Activated T-helper 9 cell treated with anti-CD3 and anti-CD28 coated beads, Interleukin-2, amount 50 U/mL, for 16 hours (primary cell): ENCODE measurements around the gene PRPSAP1.
"Not testable (repeated sequence)": the region's sequence is repeated elsewhere in the genome, so short reads cannot be mapped to it uniquely, and the experiment has no call there.

Source experiments
- DNase-seq: peaks from one replicate; pipeline ENCODE4 v3.0.0-alpha.2; 2020; ENCODE audit warnings: low read depth

The PRPSAP1 gene

DNA sequence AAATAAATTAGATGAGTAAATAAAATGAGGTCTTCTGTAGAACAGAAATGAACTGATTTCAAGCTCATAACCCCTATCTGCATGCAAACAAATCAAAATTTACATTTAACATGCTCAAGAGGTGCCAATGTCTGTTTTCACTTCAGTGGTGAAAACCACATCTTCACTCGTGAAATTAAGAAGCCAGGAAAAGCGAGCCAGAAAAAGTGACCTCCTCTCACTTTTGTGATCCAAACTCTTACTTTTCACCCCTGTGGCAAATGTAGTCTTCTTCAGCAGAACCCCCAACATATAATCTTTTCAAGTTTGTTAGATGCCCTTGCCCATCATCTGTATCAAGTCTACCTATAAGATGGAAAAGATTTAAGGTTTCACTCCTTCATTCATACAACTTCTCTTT is 36.2 kb downstream of the PRPSAP1 start:
- DNase-seq = no peak

DNA sequence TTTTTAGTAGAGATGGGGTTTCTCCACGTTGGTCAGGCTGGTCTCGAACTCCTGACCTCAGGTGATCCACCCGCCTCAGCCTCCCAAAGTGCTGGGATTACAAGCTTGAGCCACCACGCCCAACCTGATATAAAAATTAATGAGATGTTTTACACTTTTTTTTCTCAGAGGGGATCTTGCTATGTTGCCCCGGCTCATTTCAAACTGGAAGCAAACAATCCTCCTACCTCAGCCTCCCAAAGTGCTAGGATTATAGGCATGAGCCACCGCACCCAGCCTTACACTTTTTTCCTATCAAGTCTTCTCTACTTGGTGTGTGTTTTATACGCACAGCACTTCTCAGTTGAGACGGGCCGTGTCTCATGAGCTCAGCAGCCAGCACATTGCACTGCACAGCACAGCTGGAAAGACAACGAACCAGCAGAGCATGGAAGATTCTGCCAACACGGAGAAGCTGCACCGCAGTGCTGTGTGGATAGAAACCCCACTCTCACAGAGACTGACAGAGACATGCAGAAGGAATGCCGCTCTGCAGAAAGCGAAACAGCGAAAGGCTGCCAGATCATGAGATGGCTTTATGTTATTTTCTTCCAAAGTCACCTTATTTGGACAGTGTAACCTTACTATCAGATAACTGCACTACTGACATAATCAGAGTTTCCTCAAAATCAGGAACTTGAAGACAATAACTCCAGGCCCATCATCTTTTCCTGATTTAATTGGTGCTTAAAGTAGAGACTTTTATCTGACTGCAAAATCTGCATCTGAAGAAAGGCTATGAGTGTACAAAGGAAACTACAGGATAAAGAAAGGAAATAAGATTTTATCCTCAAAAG is 39.1 kb downstream of the PRPSAP1 start:
- no peak for DNase-seq

DNA sequence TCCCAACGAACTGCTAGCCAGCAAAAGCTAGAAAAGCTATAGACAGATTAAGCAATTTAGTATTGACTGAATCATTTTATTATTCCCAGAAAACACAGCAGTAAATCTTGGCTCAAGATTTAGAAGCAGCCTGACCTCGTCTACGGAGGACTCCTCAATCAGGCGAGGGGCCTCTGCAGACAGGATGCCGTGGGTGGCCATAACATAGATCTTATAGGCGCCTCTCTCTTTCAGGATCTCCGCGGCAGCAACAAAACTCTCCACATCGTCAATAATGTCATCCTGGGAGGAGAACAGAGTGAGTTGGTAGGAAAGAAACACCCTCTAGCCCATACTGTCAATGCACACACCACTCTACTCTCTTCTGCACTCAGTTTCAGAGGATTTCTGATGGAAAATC is 41.0 kb downstream of the PRPSAP1 start:
- DNase-seq = no peak

DNA sequence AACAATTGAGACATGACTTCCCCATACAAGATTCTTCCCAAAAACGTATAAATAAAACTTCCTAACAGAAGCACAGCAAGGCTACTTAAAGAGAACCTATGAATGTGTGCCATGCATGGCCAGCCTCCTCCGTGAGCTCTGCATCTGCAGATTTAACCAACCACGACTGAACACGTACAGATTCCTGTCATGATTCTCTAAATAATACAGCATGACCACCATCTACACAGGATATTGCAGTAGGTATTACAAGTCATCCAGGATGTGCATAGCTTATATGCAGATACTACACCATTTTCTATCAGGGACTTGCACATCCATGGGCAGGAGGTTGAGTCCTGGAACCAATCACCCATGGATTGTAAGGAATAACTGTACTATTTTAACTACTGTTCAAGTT is 44.3 kb downstream of the PRPSAP1 start:
- DNase-seq = no peak

DNA sequence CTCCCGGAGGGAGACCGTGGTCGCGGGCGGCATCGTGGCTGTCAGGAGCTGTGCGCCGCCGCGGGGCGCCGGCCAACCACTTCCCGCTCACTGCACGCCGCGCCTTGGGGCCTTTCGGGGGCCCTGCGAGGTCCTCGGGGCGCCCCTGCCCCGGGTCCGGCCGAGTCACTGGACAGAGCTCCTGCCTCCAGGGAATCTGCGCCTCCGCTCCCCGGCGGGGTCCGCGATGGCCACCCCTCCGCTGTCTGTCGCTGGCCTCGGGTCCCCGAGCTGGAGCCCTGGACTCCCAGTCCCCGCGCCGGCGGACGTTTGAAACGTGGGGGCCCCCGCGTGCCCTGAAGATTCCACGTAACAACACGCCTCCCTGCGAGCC is 45.8 kb downstream of the PRPSAP1 start, which contains the start of gene QRICH2:
Gene QRICH2, minus strand, starts transcription at position 311 of the 373 bp plus-strand sequence. Its CDS starts 278 bp downstream, at position 33.
- no peak for DNase-seq

DNA sequence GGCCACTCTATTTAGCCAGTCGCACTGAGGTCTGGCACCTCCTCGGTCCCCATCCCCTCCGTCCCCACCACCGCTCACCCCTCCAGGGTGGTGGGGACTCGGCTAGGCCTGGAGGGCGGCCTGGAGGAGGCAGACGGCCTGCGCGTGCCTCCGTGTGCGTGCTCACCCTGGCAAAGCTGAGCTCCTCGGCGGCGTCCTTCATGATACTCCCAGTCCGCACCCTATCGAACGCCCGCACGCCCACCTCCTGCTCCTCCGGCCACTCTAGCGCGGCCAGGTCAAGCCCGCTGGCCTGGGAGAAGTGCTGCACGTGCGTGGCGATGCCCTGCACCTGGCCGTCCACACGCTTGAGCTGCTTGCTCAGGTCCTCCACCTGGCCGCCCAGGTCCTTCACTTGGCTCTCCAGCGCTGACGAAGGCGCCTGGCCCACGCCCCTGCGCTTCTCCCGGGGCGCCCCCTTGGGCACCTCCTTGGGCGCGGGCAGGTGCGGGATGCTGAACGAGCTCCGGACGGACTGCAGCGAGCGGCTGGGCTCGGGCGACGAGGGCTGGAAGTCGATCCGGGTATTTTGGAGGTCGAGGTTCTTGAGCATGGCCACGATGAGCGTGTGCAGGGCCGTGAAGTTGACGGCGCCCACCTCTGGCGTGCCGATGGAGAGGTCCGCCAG is 46.3 kb downstream of the PRPSAP1 start:
- DNase-seq = no peak

- DNase-seq = not testable (repeated sequence)
Observed at GRCh38 chr17:76305135-76305454, 48.6 kb downstream of the PRPSAP1 start.

GRCh38 chr17:76304226-76305134 is 49.2 kb downstream of the PRPSAP1 start:
- DNase-seq = no peak

- DNase-seq = no peak
Observed at GRCh38 chr17:76297436-76297835, 56.3 kb downstream of the PRPSAP1 start.

DNA sequence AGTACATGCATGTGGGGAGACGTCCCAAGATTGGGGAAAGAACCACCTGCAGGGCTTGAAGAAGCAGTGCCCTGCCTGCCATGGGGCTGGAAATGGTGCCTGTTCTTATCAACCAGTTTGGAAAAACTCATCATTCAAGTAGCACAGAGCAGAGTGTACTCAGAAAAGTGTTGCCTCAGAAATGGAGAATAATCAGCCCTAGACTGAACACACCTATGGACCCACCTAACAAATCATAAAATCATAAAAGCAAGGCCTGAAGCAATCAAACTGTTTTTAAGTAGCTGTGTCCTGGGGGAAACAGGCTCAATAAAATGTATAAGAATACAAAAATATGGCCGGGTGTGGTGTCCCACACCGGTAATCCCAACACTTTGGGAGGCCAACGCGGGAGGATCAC is 56.8 kb downstream of the PRPSAP1 start:
- no peak for DNase-seq

DNA sequence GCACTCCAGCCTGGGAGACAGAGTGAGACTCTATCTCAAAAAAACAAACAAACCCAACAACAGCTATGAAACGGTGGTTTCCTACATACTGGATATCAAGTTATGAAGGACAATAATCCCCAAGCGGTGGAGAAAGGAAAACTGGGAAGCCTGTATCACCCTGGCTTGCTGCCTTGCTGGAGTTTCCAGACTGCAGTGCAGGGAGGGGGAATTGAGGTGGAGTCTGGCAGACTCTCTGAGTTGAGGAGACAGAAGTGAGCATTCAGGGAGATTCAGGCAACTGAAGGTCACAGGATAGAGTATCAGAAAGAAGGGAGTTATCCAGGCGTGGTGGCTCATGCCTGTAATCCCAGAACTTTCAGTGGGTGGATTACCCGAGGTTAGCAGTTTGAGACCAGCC is 57.5 kb downstream of the PRPSAP1 start:
- no peak for DNase-seq

GRCh38 chr17:76293106-76293505 is 60.6 kb downstream of the PRPSAP1 start:
- no peak for DNase-seq

- no peak for DNase-seq
Observed at GRCh38 chr17:76292567-76292966, 61.1 kb downstream of the PRPSAP1 start.

DNA sequence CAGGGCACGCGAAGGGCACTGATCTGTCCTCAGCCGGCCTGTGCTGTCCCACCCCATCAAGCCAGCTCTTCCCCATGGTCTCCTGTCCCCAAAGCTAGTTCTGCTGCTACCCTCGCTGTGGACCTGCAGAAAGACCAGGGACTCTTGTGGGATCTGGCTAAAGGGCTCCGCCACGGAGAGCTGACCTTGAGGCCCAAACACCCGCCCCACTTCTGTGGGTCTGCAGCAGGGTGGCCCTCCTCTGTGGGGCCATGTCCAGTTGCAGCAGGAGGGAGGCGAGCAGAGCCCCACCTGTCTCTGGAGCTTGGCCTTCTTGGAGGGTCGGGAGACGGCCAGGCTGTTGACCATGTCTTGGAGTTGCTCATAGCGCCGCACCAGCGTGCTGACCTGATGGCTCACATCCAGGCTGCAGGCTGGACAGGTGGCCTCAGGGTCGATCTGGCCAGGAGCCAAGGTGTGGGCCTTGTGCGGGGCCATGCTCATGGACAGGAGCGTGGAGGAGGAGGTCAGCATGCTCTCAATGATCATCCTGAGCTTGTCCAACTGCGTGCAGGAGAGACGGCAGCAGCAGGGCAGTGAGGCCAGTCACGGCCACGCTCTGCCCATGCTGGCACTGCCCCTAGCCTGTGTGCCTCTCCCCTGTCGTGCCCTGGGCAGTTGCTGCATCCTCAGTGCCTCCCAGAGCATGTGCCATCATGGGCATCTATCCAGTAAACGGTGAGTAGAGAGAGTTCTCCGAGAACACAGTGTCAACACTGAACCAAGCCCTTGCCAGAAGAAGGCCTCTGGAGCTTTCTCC is 71.9 kb downstream of the PRPSAP1 start:
- no peak for DNase-seq

- DNase-seq = no peak
Observed at GRCh38 chr17:76280650-76281049, 73.1 kb downstream of the PRPSAP1 start.

DNA sequence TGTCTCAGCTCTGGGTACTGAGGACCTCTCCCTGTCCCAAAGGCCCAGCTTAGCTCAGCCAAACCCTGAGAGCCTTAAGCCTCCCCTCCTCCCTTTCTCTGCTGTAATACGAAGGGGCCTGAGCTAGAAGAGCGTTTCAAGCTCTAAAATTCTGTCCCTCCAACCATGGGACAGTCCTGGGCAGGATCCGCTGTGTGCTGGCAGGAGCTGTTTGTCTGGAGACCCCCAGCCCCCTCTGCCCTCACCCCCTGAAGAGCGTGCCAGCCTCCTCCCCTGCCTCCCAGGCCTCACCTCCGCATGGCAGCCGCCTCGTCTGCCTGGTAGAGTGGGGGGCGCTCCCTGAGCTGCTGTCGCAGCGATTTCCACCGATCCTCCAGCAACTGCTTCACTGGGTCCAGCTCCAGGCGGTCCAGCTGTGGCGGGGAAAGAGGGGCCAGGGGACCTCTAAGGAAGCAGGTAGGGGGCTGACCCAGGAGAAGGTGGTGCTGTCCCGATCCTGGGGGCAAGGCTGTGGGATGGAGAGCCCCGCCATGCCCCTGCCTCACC is 73.9 kb downstream of the PRPSAP1 start:
- DNase-seq = no peak

GRCh38 chr17:76278952-76279741 is 74.6 kb downstream of the PRPSAP1 start:
- peak; percentile 82 for DNase-seq

GRCh38 chr17:76278268-76278908 is 75.3 kb downstream of the PRPSAP1 start:
- DNase-seq = no peak

DNA sequence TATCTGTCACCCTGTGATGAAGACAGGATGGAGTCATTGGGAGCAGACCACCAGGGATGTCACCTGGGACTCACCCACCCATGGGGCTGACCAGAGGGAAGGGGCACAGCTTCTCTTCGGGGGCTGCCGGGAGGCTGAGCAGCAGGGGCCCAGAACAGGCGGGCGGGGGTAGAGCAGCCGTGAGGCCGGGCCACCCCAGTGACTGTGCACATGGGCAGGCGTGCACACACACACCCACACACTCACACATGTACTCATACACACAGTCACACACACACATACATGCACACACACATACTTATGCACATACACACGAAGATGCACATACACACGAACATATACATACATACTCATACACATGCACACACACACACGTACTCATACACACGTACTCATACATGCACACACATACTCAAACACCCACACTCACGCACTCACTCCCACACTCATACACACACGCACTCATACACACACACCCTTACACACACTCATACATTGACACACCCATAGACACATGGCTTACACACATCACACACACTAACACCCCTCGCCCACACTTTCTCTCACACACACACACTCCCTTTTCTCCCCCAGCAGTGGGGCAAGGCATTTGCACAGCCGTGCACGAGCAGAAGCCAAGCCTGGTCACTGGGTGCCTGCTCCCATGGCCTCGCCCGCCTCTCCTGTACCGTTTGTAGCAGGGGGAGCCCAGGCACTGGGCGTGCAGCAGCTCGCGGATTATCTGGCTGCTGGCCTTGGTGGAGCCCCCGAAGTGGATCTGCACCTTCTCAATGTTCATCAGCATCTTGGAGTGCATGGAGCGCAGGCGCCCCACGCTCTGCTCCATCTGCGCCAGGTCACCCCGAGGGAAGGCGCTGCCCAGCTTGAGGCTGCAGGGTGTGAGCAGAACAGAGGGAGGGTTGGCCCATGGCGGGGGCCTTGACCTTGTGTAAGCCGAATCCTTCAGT is 76.1 kb downstream of the PRPSAP1 start:
- no peak for DNase-seq
